IMR-90 (cell line): ENCODE results near the gene C6orf58. TPM values are rescaled to one million over a fixed set of nuclear protein-coding genes. Genes with fewer than 3 reads are reported as not detected.

Experiments used
- ATAC-seq: fragments of 200-7000 bp; cut with Tn5 transposase; 2 replicates; pipeline ENCODE4 v1.9.1; 2020; ENCODE audit warnings: low read depth, mild to moderate bottlenecking, moderate library complexity
- BruUV-seq: library from RNA; stranded (reverse); fragments of 400-500 nt; replicated peaks from 2 replicates; lab custom pipeline; 2021; lab: Mats Ljungman, UMichigan
- CTCF ChIA-PET: fragments of 300-600 bp; formaldehyde crosslinking; extraction: SDS; loops from one replicate; lab custom pipeline; 2021; ENCODE audit warnings: antibody characterized with exemption; lab: Yijun Ruan, JAX
- POLR2A ChIA-PET: fragments of 300-600 bp; sonication (Branson Sonifier 250); formaldehyde crosslinking; loops from one replicate; lab custom pipeline; 2022; ENCODE audit warnings: antibody characterized with exemption; ENCODE audit not compliant: unreplicated experiment; lab: Charles Lee
- DNase-seq: peaks from one replicate; pipeline ENCODE4 v3.0.0; 2013
- H2AFZ ChIP-seq: replicated peaks from 2 replicates; pipeline ENCODE3; 2013; ENCODE audit warnings: low read length, mild to moderate bottlenecking; ENCODE audit not compliant: poor library complexity
- H2AK5ac ChIP-seq: 2 replicates; pipeline ENCODE4 v1.6.1; 2013; ENCODE audit warnings: low read depth, low read length, inconsistent platforms
- H2AK9ac ChIP-seq: replicated peaks from 2 replicates; pipeline ENCODE3; 2013; ENCODE audit warnings: mild to moderate bottlenecking, low read depth, low read length, moderate library complexity; ENCODE audit not compliant: poor library complexity
- H2BK120ac ChIP-seq: 2 replicates; pipeline ENCODE4 v1.6.1; 2013; ENCODE audit warnings: low read depth, low read length, inconsistent platforms
- H2BK15ac ChIP-seq: 3 replicates; pipeline ENCODE4 v1.6.1; 2013; ENCODE audit warnings: low read depth, low read length, inconsistent platforms
- H2BK20ac ChIP-seq: 2 replicates; pipeline ENCODE4 v1.6.1; 2013; ENCODE audit warnings: low read depth, mild to moderate bottlenecking, inconsistent platforms, low read length, moderate library complexity
- H2BK5ac ChIP-seq: 2 replicates; pipeline ENCODE4 v1.6.1; 2013; ENCODE audit warnings: mild to moderate bottlenecking, low read depth, low read length, inconsistent platforms; ENCODE audit not compliant: poor library complexity, severe bottlenecking
- H3K14ac ChIP-seq: replicated peaks from 2 replicates; pipeline ENCODE4 v1.6.1; 2013; ENCODE audit warnings: low read depth, low read length, inconsistent platforms
- H3K18ac ChIP-seq: 2 replicates; pipeline ENCODE4 v1.6.1; 2013; ENCODE audit warnings: low read depth, low read length, control low read depth
- H3K23ac ChIP-seq: 2 replicates; pipeline ENCODE4 v1.6.1; 2013; ENCODE audit warnings: low read depth, low read length, inconsistent platforms
- H3K27ac ChIP-seq: 2 replicates; pipeline ENCODE4 v1.5.1; 2013; ENCODE audit warnings: mild to moderate bottlenecking, control low read depth, low read length; ENCODE audit not compliant: insufficient read depth
- H3K27me3 ChIP-seq: 2 replicates; pipeline ENCODE4 v1.6.1; 2013; ENCODE audit warnings: low read length; ENCODE audit not compliant: control insufficient read depth, insufficient read depth
- H3K36me3 ChIP-seq: 2 replicates; pipeline ENCODE4 v1.6.1; 2013; ENCODE audit warnings: low read length, mixed read lengths; ENCODE audit not compliant: control insufficient read depth, insufficient read depth
- H3K4ac ChIP-seq: 2 replicates; pipeline ENCODE4 v1.6.1; 2013; ENCODE audit warnings: low read depth, low read length, inconsistent platforms
- H3K4me1 ChIP-seq: 2 replicates; pipeline ENCODE4 v1.6.1; 2013; ENCODE audit warnings: low read length, mixed read lengths; ENCODE audit not compliant: control insufficient read depth, insufficient read depth
- H3K4me2 ChIP-seq: 2 replicates; pipeline ENCODE4 v1.6.1; 2013; ENCODE audit warnings: low read depth, mild to moderate bottlenecking, control low read depth, low read length, moderate library complexity
- H3K4me3 ChIP-seq: 2 replicates; pipeline ENCODE4 v1.5.1; 2013; ENCODE audit warnings: low read depth, mild to moderate bottlenecking, control low read depth, low read length, moderate library complexity; ENCODE audit not compliant: insufficient read depth
- H3K56ac ChIP-seq: 2 replicates; pipeline ENCODE4 v1.6.1; 2013; ENCODE audit warnings: low read length, inconsistent platforms; ENCODE audit not compliant: insufficient read depth; ENCODE audit errors: extremely low read depth
- H3K79me1 ChIP-seq, 2 experiments: 2 replicates each; pipeline ENCODE4 v1.6.1; 2013; ENCODE audit warnings: low read length in 2 of 2, inconsistent platforms in 1 of 2, low read depth in 1 of 2
- H3K9ac ChIP-seq: 2 replicates; pipeline ENCODE4 v1.6.1; 2013; ENCODE audit warnings: low read depth, low read length, control low read depth
- H3K9me1 ChIP-seq: 2 replicates; pipeline ENCODE4 v1.6.1; 2013; ENCODE audit warnings: low read length, inconsistent platforms; ENCODE audit not compliant: insufficient read depth
- H3K9me3 ChIP-seq: 2 replicates; pipeline ENCODE4 v1.6.1; 2013; ENCODE audit warnings: low read length; ENCODE audit not compliant: control insufficient read depth, insufficient read depth
- H4K20me1 ChIP-seq: 2 replicates; pipeline ENCODE4 v1.6.1; 2013; ENCODE audit warnings: low read length, inconsistent platforms; ENCODE audit not compliant: insufficient read depth
- H4K5ac ChIP-seq: 2 replicates; pipeline ENCODE4 v1.6.1; 2013; ENCODE audit warnings: mild to moderate bottlenecking, low read depth, low read length, control low read depth
- H4K8ac ChIP-seq, 2 experiments: 2 replicates each; pipeline ENCODE4 v1.6.1; 2013; ENCODE audit warnings: low read depth in 2 of 2, low read length in 2 of 2, control low read depth in 1 of 2, inconsistent platforms in 1 of 2
- H4K91ac ChIP-seq: 2 replicates; pipeline ENCODE4 v1.6.1; 2013; ENCODE audit warnings: low read depth, low read length, inconsistent platforms; ENCODE audit not compliant: insufficient read depth
- BHLHE40 ChIP-seq: fragments of 150-350 bp; IDR thresholded peaks from 2 replicates; pipeline ENCODE4 v1.6.1; 2016; ENCODE audit warnings: mild to moderate bottlenecking, low read depth, low read length
- CEBPB ChIP-seq: IDR thresholded peaks from 2 replicates; pipeline ENCODE4 v1.6.1; 2012; ENCODE audit warnings: low read depth, low read length, improper control_type of control experiment
- CHD1 ChIP-seq: IDR thresholded peaks from 2 replicates; pipeline ENCODE4 v1.6.1; 2012; ENCODE audit warnings: low read depth, low read length, improper control_type of control experiment
- FOS ChIP-seq: fragments of 150-350 bp; IDR thresholded peaks from 2 replicates; pipeline ENCODE4 v1.6.1; 2016; ENCODE audit warnings: low read depth, low read length
- MAFK ChIP-seq: IDR thresholded peaks from 2 replicates; pipeline ENCODE4 v1.6.1; 2012; ENCODE audit warnings: low read depth, low read length, improper control_type of control experiment
- MAZ ChIP-seq: IDR thresholded peaks from 2 replicates; pipeline ENCODE4 v1.6.1; 2012; ENCODE audit warnings: low read depth, mild to moderate bottlenecking, low read length, improper control_type of control experiment, moderate library complexity, borderline replicate concordance
- MXI1 ChIP-seq: IDR thresholded peaks from 2 replicates; pipeline ENCODE4 v1.6.1; 2012; ENCODE audit warnings: low read depth, mild to moderate bottlenecking, low read length, moderate library complexity, borderline replicate concordance
- NFE2L2 ChIP-seq: fragments of 150-350 bp; IDR thresholded peaks from 2 replicates; pipeline ENCODE4 v1.6.1; 2016; ENCODE audit warnings: low read depth, mild to moderate bottlenecking, low read length
- POLR2A ChIP-seq: IDR thresholded peaks from 2 replicates; pipeline ENCODE4 v1.6.1; 2012; ENCODE audit warnings: mild to moderate bottlenecking, low read depth, low read length
- RCOR1 ChIP-seq: IDR thresholded peaks from 2 replicates; pipeline ENCODE4 v1.6.1; 2012; ENCODE audit warnings: mild to moderate bottlenecking, low read length, improper control_type of control experiment; ENCODE audit not compliant: insufficient replicate concordance
- RFX5 ChIP-seq: IDR thresholded peaks from 2 replicates; pipeline ENCODE4 v1.8.0; 2012; ENCODE audit warnings: low read depth, mild to moderate bottlenecking, low read length, moderate library complexity
- SMC3 ChIP-seq: fragments of 150-350 bp; IDR thresholded peaks from 2 replicates; pipeline ENCODE4 v1.6.1; 2016; ENCODE audit warnings: low read depth, mild to moderate bottlenecking, antibody characterized with exemption, low read length, moderate library complexity
- dilution Hi-C: fragments of 300-500 bp; cut with HindIII; formaldehyde crosslinking; loops from one replicate; pipeline ENCODE4 v1.14.3; 2018; ENCODE audit warnings: low sequenced_read_pairs; ENCODE audit not compliant: unreplicated experiment
- in situ Hi-C: fragments of 300-500 bp; cut with MboI; formaldehyde crosslinking; loops from 3 replicates; pipeline ENCODE4 v1.14.3; 2019; ENCODE audit warnings: low sequenced_read_pairs, inconsistent platforms, mixed read lengths
- intact Hi-C: fragments of 100-400 bp; cut with micrococcal nuclease; formaldehyde crosslinking; loops from 2 replicates; pipeline ENCODE4 v1.10.0; 2022
- polyA plus RNA-seq, 3 experiments: library from polyadenylated mRNA; depleted of rRNA; stranded (reverse); fragments of >200 nt; gene quantifications; 2 replicates each; pipeline ENCODE4 v1.2.3, GENCODE V29; 2012; ENCODE audit warnings: low replicate concordance in 1 of 3
- total RNA-seq: library from RNA; depleted of rRNA; stranded (reverse); fragments of >200 nt; gene quantifications from 2 replicates; pipeline ENCODE4 v1.2.3, GENCODE V29; 2012
- TF ChIP-seq, protein P1 (sequence below): fragments of 150-350 bp; IDR thresholded peaks from 2 replicates; pipeline ENCODE4 v1.6.1; 2016; ENCODE audit warnings: low read depth, mild to moderate bottlenecking, low read length, moderate library complexity, borderline replicate concordance

The C6orf58 gene
- total and polyA plus RNA-seq, 2 of the 4 experiments (the other 2 are of a cell fraction): 0.09 TPM; not detected in 1

DNA sequence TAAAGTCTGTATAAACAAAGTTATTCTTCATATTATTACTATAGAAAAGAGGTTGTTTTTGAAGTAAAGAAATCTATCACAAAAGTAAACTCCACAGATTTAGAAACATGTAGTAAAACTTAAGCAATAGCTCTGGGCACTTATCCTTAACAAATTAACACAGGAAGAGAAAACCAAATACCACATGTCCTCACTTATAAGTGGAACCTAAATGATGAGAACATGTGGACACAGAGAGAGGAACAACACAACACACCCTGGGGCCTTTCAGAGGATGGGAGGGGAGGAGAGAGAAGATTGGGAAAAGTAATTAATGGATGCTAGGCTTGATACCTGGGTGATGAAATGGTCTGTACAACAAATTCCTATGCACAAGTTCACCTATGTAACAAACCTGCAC, 57.2 kb downstream of the C6orf58 start:
- Histone ChIP-seq H4K20me1 (no peaks in the 10 kb centered on the region), H3K14ac (no peak overlapping the region), H3K79me1 (no peaks in the 10 kb centered on the region), H3K9ac (no peak overlapping the region), H2BK5ac (no peak overlapping the region), H4K5ac (no peak overlapping the region), H2BK15ac (no peak overlapping the region), H3K4me2 (no peak overlapping the region), H3K27ac (no peak overlapping the region), H4K8ac (no peak overlapping the region), H3K27me3 (no peaks in the 10 kb centered on the region; the same call in 1 of the 2 replicates), H2AFZ (no peak overlapping the region), H3K36me3 (no peaks in the 10 kb centered on the region), H3K4ac (no peak overlapping the region), H3K56ac (no peak overlapping the region), H3K18ac (no peak overlapping the region), H3K23ac (no peak overlapping the region), H2AK5ac (no peak overlapping the region), H2BK120ac (no peak overlapping the region), H2BK20ac (no peak overlapping the region), H3K9me3 (no peaks in the 10 kb centered on the region), H3K4me1 (no peaks in the 10 kb centered on the region), H3K9me1 (no peaks in the 10 kb centered on the region), H4K91ac (no peak overlapping the region), H2AK9ac (no peak overlapping the region), H3K4me3 (no peak overlapping the region)
- ChIA-PET CTCF (no interaction called here), POLR2A (no interaction called here)
- BruUV-seq: no TSS peak
- dilution Hi-C loops (no loop called here), intact Hi-C loops (no loop called here), in situ Hi-C loops (no loop called here)
- ATAC-seq: no peak
- DNase-seq: no peak
- no peak for TF ChIP-seq NFE2L2
- no peak for TF ChIP-seq BHLHE40
- TF ChIP-seq MAFK: no peak
- no peak for TF ChIP-seq MXI1
- TF ChIP-seq RCOR1: no peak
- TF ChIP-seq CEBPB: no peak
- no peak for TF ChIP-seq SMC3
- TF ChIP-seq FOS: no peak
- no peak for TF ChIP-seq CHD1
- TF ChIP-seq POLR2A: no peak
- TF ChIP-seq RFX5: no peak
- TF ChIP-seq MAZ: no peak
- TF ChIP-seq, protein P1, sequence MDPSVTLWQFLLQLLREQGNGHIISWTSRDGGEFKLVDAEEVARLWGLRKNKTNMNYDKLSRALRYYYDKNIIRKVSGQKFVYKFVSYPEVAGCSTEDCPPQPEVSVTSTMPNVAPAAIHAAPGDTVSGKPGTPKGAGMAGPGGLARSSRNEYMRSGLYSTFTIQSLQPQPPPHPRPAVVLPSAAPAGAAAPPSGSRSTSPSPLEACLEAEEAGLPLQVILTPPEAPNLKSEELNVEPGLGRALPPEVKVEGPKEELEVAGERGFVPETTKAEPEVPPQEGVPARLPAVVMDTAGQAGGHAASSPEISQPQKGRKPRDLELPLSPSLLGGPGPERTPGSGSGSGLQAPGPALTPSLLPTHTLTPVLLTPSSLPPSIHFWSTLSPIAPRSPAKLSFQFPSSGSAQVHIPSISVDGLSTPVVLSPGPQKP: no peak
